Neural progenitor cell (in vitro differentiated cells): ENCODE measurements around the gene VPS26A.

Experiments used
- EZH2 ChIP-seq: fragments of 200-600 bp; sonication (generic); IDR thresholded peaks from 2 replicates; pipeline ENCODE4 v1.6.1; 2017; ENCODE audit warnings: antibody characterized with exemption, mild to moderate bottlenecking, moderate library complexity
- EZH2phosphoT487 ChIP-seq: fragments of 200-600 bp; sonication (generic); IDR thresholded peaks from 2 replicates; pipeline ENCODE4 v1.6.1; 2017; ENCODE audit warnings: antibody characterized with exemption
- TF ChIP-seq, protein P1 (sequence below): fragments of 200-600 bp; sonication (generic); IDR thresholded peaks from 2 replicates; pipeline ENCODE4 v1.5.1; 2017; ENCODE audit warnings: antibody characterized with exemption, mild to moderate bottlenecking

DNA sequence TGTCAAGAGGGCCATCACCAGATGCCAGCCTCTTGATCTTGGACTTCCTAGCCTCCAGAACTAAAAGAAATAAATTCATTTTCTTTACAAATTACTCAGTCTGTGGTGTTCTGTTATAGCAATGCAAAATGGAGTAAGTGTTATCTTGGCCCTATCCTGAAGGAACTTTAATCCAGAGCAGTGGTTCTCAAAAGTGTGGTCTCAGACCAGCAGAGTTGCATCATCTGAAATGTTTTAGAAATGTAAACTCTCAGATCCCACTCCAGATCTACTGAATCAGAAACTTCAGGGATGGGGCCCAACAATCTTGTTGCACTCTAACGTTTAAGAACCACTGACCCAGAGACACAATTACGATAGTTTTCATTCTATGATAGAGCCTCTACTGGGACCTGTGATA is 52.8 kb downstream of the VPS26A start:
- TF ChIP-seq, protein P1, sequence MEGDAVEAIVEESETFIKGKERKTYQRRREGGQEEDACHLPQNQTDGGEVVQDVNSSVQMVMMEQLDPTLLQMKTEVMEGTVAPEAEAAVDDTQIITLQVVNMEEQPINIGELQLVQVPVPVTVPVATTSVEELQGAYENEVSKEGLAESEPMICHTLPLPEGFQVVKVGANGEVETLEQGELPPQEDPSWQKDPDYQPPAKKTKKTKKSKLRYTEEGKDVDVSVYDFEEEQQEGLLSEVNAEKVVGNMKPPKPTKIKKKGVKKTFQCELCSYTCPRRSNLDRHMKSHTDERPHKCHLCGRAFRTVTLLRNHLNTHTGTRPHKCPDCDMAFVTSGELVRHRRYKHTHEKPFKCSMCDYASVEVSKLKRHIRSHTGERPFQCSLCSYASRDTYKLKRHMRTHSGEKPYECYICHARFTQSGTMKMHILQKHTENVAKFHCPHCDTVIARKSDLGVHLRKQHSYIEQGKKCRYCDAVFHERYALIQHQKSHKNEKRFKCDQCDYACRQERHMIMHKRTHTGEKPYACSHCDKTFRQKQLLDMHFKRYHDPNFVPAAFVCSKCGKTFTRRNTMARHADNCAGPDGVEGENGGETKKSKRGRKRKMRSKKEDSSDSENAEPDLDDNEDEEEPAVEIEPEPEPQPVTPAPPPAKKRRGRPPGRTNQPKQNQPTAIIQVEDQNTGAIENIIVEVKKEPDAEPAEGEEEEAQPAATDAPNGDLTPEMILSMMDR, result no peak
- TF ChIP-seq EZH2, result no peak
- no peak for TF ChIP-seq EZH2phosphoT487
